Neural cell (in vitro differentiated cells): ENCODE results near the gene LMNA. TPM values are rescaled to one million over a fixed set of nuclear protein-coding genes. Genes with fewer than 3 reads are reported as not detected.

Source experiments
- H2AFZ ChIP-seq: fragments of 200-600, 300-800 bp; sonication (generic), shearing (Covaris generic); 2 replicates; pipeline ENCODE4 v1.6.0; 2014; ENCODE audit warnings: low read depth, mild to moderate bottlenecking, antibody characterized with exemption, low read length, moderate library complexity
- H3F3A ChIP-seq: fragments of 200-600 bp; shearing (Covaris generic); 2 replicates; pipeline ENCODE4 v1.6.1; 2016; ENCODE audit warnings: mild to moderate bottlenecking, moderate library complexity, mixed read lengths, antibody characterized with exemption, low read length; ENCODE audit not compliant: insufficient read depth, poor library complexity, severe bottlenecking
- H3K27ac ChIP-seq: fragments of 200-600, 300-800 bp; sonication (generic), shearing (Covaris generic); 2 replicates; pipeline ENCODE4 v1.5.1; 2014; ENCODE audit warnings: mild to moderate bottlenecking, low read length, moderate library complexity
- H3K27me3 ChIP-seq: fragments of 300-800, 200-600 bp; sonication (generic), shearing (Covaris generic); 2 replicates; pipeline ENCODE4 v1.6.0; 2014; ENCODE audit warnings: mild to moderate bottlenecking, low read depth, low read length, moderate library complexity; ENCODE audit not compliant: insufficient read depth
- H3K36me3 ChIP-seq: fragments of 300-800, 200-600 bp; sonication (generic), shearing (Covaris generic); 2 replicates; pipeline ENCODE4 v1.5.1; 2014; ENCODE audit warnings: mild to moderate bottlenecking, antibody characterized with exemption, low read length, moderate library complexity; ENCODE audit not compliant: insufficient read depth
- H3K4me2 ChIP-seq: fragments of 300-800, 200-600 bp; sonication (generic), shearing (Covaris generic); 2 replicates; pipeline ENCODE4 v1.6.0; 2014; ENCODE audit warnings: mild to moderate bottlenecking, low read length
- H3K4me3 ChIP-seq: fragments of 300-800, 200-600 bp; sonication (generic), shearing (Covaris generic); 2 replicates; pipeline ENCODE4 v1.5.1; 2014; ENCODE audit warnings: mild to moderate bottlenecking, low read length, moderate library complexity
- H3K79me2 ChIP-seq: fragments of 200-600 bp; shearing (Covaris generic); replicated peaks from 2 replicates; pipeline ENCODE4 v1.6.0; 2014; ENCODE audit warnings: mild to moderate bottlenecking, low read length, moderate library complexity; ENCODE audit not compliant: insufficient read depth
- H3K9ac ChIP-seq: fragments of 300-800, 200-600 bp; sonication (generic), shearing (Covaris generic); 2 replicates; pipeline ENCODE4 v1.6.1; 2016; ENCODE audit warnings: mild to moderate bottlenecking, low read length, mixed read lengths
- H3K9me2 ChIP-seq: fragments of 200-600 bp; shearing (Covaris generic); 2 replicates; pipeline ENCODE4 v1.6.1; 2016; ENCODE audit warnings: mild to moderate bottlenecking, low read length, mixed read lengths; ENCODE audit not compliant: insufficient read depth
- H3K9me3 ChIP-seq: fragments of 200-600, 300-800 bp; sonication (generic), shearing (Covaris generic); 2 replicates; pipeline ENCODE4 v1.6.1; 2016; ENCODE audit warnings: mild to moderate bottlenecking, mixed run types, low read length, moderate library complexity, mixed read lengths
- H4K20me1 ChIP-seq: fragments of 200-600 bp; shearing (Covaris generic); 2 replicates; pipeline ENCODE4 v1.6.1; 2016; ENCODE audit warnings: mild to moderate bottlenecking, mixed run types; ENCODE audit not compliant: insufficient read depth
- EP300 ChIP-seq: fragments of 450-650 bp; conservative IDR thresholded peaks from 2 replicates; pipeline ENCODE4 v1.6.1; 2014; ENCODE audit warnings: antibody characterized with exemption, mild to moderate bottlenecking, moderate library complexity; ENCODE audit not compliant: poor library complexity, severe bottlenecking
- EZH2 ChIP-seq: fragments of 200-600, 300-800 bp; shearing (Covaris generic), sonication (generic); IDR thresholded peaks from 2 replicates; pipeline ENCODE4 v1.6.1; 2014; ENCODE audit warnings: antibody characterized with exemption, low read length, borderline replicate concordance, mild to moderate bottlenecking; ENCODE audit not compliant: insufficient read depth, poor library complexity, severe bottlenecking
- MXI1 ChIP-seq: fragments of 450-650 bp; conservative IDR thresholded peaks from 2 replicates; pipeline ENCODE4 v1.6.1; 2014; ENCODE audit warnings: antibody characterized with exemption, mild to moderate bottlenecking; ENCODE audit not compliant: poor library complexity, severe bottlenecking
- POLR2AphosphoS5 ChIP-seq: IDR thresholded peaks from 2 replicates; pipeline ENCODE4 v1.6.1; 2012
- RAD21 ChIP-seq: fragments of 450-650 bp; conservative IDR thresholded peaks from 2 replicates; pipeline ENCODE4 v1.6.1; 2014; ENCODE audit warnings: antibody characterized with exemption, mild to moderate bottlenecking, moderate library complexity
- SMC3 ChIP-seq: fragments of 450-650 bp; conservative IDR thresholded peaks from 2 replicates; pipeline ENCODE4 v1.6.1; 2014; ENCODE audit warnings: antibody characterized with exemption, mild to moderate bottlenecking, moderate library complexity; ENCODE audit not compliant: poor library complexity
- TAF1 ChIP-seq: IDR thresholded peaks from 2 replicates; pipeline ENCODE4 v1.6.1; 2012; ENCODE audit warnings: low read depth
- polyA plus RNA-seq: library from polyadenylated mRNA; depleted of rRNA; stranded (reverse); fragments of >200 nt; gene quantifications from 2 replicates; pipeline ENCODE4 v1.2.3, GENCODE V29; 2014
- TF ChIP-seq, protein P1 (sequence below): fragments of 450-650 bp; IDR thresholded peaks from 2 replicates; pipeline ENCODE4 v1.5.1; 2014; ENCODE audit warnings: antibody characterized with exemption, mild to moderate bottlenecking, moderate library complexity; ENCODE audit not compliant: poor library complexity, severe bottlenecking
- TF ChIP-seq, protein P2 (sequence below): IDR thresholded peaks from 2 replicates; pipeline ENCODE4 v1.6.1; 2012; ENCODE audit warnings: borderline replicate concordance

Gene LMNA
- polyA plus RNA-seq, 1 donor from 2014 or later = 90.7 TPM

GRCh38 chr1:156143765-156144489 is 29.4 kb downstream of the LMNA start:
- Histone ChIP-seq H3F3A (no peaks in the 10 kb centered on the region), H3K27me3 (no peaks in the 10 kb centered on the region), H3K9me3 (no peaks in the 10 kb centered on the region), H3K4me3 (no peak overlapping the region), H3K36me3 (no peaks in the 10 kb centered on the region), H3K79me2 (no peaks in the 10 kb centered on the region), H4K20me1 (no peaks in the 10 kb centered on the region), H3K9ac (no peak overlapping the region), H3K4me2 (no peak overlapping the region), H3K9me2 (no peaks in the 10 kb centered on the region), H2AFZ (no peak overlapping the region), H3K27ac (no peak overlapping the region)
- TF ChIP-seq, protein P1, sequence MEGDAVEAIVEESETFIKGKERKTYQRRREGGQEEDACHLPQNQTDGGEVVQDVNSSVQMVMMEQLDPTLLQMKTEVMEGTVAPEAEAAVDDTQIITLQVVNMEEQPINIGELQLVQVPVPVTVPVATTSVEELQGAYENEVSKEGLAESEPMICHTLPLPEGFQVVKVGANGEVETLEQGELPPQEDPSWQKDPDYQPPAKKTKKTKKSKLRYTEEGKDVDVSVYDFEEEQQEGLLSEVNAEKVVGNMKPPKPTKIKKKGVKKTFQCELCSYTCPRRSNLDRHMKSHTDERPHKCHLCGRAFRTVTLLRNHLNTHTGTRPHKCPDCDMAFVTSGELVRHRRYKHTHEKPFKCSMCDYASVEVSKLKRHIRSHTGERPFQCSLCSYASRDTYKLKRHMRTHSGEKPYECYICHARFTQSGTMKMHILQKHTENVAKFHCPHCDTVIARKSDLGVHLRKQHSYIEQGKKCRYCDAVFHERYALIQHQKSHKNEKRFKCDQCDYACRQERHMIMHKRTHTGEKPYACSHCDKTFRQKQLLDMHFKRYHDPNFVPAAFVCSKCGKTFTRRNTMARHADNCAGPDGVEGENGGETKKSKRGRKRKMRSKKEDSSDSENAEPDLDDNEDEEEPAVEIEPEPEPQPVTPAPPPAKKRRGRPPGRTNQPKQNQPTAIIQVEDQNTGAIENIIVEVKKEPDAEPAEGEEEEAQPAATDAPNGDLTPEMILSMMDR = no peak
- TF ChIP-seq TAF1 (no peak), MXI1 (no peak), POLR2AphosphoS5 (no peak), EP300 (no peak), RAD21 (no peak), SMC3 (no peak), EZH2 (no peak)
- TF ChIP-seq, protein P2, sequence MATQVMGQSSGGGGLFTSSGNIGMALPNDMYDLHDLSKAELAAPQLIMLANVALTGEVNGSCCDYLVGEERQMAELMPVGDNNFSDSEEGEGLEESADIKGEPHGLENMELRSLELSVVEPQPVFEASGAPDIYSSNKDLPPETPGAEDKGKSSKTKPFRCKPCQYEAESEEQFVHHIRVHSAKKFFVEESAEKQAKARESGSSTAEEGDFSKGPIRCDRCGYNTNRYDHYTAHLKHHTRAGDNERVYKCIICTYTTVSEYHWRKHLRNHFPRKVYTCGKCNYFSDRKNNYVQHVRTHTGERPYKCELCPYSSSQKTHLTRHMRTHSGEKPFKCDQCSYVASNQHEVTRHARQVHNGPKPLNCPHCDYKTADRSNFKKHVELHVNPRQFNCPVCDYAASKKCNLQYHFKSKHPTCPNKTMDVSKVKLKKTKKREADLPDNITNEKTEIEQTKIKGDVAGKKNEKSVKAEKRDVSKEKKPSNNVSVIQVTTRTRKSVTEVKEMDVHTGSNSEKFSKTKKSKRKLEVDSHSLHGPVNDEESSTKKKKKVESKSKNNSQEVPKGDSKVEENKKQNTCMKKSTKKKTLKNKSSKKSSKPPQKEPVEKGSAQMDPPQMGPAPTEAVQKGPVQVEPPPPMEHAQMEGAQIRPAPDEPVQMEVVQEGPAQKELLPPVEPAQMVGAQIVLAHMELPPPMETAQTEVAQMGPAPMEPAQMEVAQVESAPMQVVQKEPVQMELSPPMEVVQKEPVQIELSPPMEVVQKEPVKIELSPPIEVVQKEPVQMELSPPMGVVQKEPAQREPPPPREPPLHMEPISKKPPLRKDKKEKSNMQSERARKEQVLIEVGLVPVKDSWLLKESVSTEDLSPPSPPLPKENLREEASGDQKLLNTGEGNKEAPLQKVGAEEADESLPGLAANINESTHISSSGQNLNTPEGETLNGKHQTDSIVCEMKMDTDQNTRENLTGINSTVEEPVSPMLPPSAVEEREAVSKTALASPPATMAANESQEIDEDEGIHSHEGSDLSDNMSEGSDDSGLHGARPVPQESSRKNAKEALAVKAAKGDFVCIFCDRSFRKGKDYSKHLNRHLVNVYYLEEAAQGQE = no peak

DNA sequence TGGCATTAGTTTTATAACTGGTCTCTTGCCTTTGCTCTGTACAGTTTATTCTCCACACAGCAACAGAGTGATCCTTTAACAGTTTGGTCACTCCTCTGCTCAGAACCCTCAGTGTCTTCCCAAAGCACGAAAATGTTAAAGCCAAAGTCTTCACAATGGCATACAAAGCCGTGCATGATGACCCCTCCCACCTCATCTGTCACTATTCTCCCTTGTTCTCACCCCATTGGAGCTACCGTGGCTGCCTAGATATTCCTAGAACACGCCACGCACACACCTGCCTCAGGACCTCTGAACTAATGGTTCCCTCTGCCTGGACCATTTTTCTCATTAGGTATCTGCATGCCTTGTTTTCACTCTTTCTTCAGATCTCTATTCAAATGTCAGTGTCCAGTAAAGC is 30.2 kb downstream of the LMNA start:
- no peak overlapping the region for H2AFZ ChIP-seq
- H3K27me3 ChIP-seq = no peaks in the 10 kb centered on the region
- no peak overlapping the region for H3K4me2 ChIP-seq
- H3F3A ChIP-seq = no peaks in the 10 kb centered on the region
- H3K9me3 ChIP-seq = no peaks in the 10 kb centered on the region
- no peak overlapping the region for H3K4me3 ChIP-seq
- TF ChIP-seq, protein P1 = no peak
- no peak for TF ChIP-seq POLR2AphosphoS5
- TF ChIP-seq, protein P2 = no peak
- no peak for TF ChIP-seq RAD21
- TF ChIP-seq EZH2 = no peak
- no peak for TF ChIP-seq MXI1
- TF ChIP-seq EP300 = no peak
- no peak for TF ChIP-seq TAF1
- no peak for TF ChIP-seq SMC3
- H3K9me2 ChIP-seq = no peaks in the 10 kb centered on the region
- H3K9ac ChIP-seq = no peak overlapping the region
- H4K20me1 ChIP-seq = no peaks in the 10 kb centered on the region
- H3K36me3 ChIP-seq = no peaks in the 10 kb centered on the region
- no peaks in the 10 kb centered on the region for H3K79me2 ChIP-seq
- no peak overlapping the region for H3K27ac ChIP-seq
